PFSK-1 (cell line): ENCODE results near the gene RUNX1.

ENCODE experiments used
- POLR2AphosphoS5 ChIP-seq: IDR thresholded peaks from 2 replicates; pipeline ENCODE4 v1.6.1; 2012; ENCODE audit warnings: low read depth, mild to moderate bottlenecking, control low read depth, low read length, moderate library complexity
- TF ChIP-seq, protein P1 (sequence below), 2 experiments: IDR thresholded peaks; 2 replicates each; pipeline versions ENCODE4 v1.6.1 to v1.8.0; 2011 to 2012; ENCODE audit warnings: low read depth in 2 of 2, low read length in 2 of 2, control low read depth in 1 of 2, inconsistent platforms in 1 of 2, mild to moderate bottlenecking in 1 of 2, moderate library complexity in 1 of 2; ENCODE audit not compliant: insufficient read depth in 1 of 2

DNA sequence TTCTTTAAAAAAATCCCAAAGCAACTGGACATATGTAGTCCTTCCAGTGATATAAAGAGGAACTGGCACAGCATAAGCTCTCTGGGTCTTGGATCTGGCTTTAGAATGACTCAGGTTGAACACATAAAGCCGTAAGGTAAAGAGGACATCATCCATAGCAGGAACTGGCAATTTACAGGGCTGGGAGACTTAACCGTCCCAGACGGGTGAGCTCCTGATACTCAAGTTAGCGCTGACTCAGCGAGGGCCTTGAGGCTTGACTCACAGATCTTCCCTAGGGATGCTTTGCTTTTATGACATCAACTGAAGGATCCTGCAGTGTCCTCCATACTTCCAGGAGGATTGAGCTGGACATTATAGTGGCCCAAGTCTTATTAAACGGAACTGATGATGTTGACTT is 226.2 kb downstream of the RUNX1 start:
- TF ChIP-seq, protein P1, sequence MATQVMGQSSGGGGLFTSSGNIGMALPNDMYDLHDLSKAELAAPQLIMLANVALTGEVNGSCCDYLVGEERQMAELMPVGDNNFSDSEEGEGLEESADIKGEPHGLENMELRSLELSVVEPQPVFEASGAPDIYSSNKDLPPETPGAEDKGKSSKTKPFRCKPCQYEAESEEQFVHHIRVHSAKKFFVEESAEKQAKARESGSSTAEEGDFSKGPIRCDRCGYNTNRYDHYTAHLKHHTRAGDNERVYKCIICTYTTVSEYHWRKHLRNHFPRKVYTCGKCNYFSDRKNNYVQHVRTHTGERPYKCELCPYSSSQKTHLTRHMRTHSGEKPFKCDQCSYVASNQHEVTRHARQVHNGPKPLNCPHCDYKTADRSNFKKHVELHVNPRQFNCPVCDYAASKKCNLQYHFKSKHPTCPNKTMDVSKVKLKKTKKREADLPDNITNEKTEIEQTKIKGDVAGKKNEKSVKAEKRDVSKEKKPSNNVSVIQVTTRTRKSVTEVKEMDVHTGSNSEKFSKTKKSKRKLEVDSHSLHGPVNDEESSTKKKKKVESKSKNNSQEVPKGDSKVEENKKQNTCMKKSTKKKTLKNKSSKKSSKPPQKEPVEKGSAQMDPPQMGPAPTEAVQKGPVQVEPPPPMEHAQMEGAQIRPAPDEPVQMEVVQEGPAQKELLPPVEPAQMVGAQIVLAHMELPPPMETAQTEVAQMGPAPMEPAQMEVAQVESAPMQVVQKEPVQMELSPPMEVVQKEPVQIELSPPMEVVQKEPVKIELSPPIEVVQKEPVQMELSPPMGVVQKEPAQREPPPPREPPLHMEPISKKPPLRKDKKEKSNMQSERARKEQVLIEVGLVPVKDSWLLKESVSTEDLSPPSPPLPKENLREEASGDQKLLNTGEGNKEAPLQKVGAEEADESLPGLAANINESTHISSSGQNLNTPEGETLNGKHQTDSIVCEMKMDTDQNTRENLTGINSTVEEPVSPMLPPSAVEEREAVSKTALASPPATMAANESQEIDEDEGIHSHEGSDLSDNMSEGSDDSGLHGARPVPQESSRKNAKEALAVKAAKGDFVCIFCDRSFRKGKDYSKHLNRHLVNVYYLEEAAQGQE (IDR thresholded peaks at IDR 0.05; ENCODE audit: insufficient read depth in 1 of 2, low read depth in 2 of 2, low read length in 2 of 2) = no peak
- TF ChIP-seq POLR2AphosphoS5 = no peak
